Gastrocnemius medialis (tissue), 4 donors: Measurements from ENCODE around the gene KCND3. TPM values are rescaled to one million over a fixed set of nuclear protein-coding genes. Genes with fewer than 3 reads are reported as not detected.

Source experiments
- ATAC-seq, 2 donors: fragments of 150-250 bp; one replicate each; pipeline ENCODE4 v1.9.1; 2016
- DNase-seq, 2 donors: peaks; one replicate each; pipeline ENCODE4 v3.0.0-alpha.2; 2019
- H3K27ac ChIP-seq, 4 donors: fragments of 200-600 bp; sonication (generic); 1 replicate in 1 of 4; 2 replicates in 3 of 4; pipeline ENCODE4 v1.5.1; 2016 to 2018; ENCODE audit warnings: mild to moderate bottlenecking in 2 of 4, moderate library complexity in 1 of 4
- H3K27me3 ChIP-seq, 3 donors: fragments of 200-600 bp; sonication (generic) in 2 of 3; 1 replicate in 1 of 3; 2 replicates in 2 of 3; pipeline versions ENCODE4 v1.5.1 to v1.6.0; 2016 to 2019; ENCODE audit warnings: mild to moderate bottlenecking in 1 of 3, moderate library complexity in 1 of 3
- H3K36me3 ChIP-seq, 2 donors: fragments of 200-600 bp; sonication (generic) in 1 of 2; one replicate each; pipeline ENCODE4 v1.5.1; 2017 to 2018
- H3K4me1 ChIP-seq, 2 donors: fragments of 200-600 bp; sonication (generic) in 1 of 2; one replicate each; pipeline ENCODE4 v1.5.1; 2016 to 2017; ENCODE audit warnings: mild to moderate bottlenecking in 2 of 2
- H3K4me3 ChIP-seq, 4 donors: fragments of 200-600 bp; sonication (generic) in 3 of 4; 1 replicate in 1 of 4; 2 replicates in 3 of 4; pipeline ENCODE4 v1.5.1; 2016 to 2019; ENCODE audit warnings: mild to moderate bottlenecking in 2 of 4
- H3K9me3 ChIP-seq, 3 donors: fragments of 200-600 bp; sonication (generic) in 2 of 3; 1 replicate in 1 of 3; 2 replicates in 2 of 3; pipeline ENCODE4 v1.5.1; 2016 to 2019
- CTCF ChIP-seq, 5 experiments: fragments of 450-650 bp in 3 of 5; fragments of 200-600 bp in 2 of 5; sonication (generic) in 2 of 5; IDR thresholded peaks in 4 of 5; conservative IDR thresholded peaks in 1 of 5; 1 replicate in 4 of 5; 2 replicates in 1 of 5; pipeline ENCODE4 v1.5.1; 2016 to 2019; ENCODE audit warnings: antibody characterized with exemption in 5 of 5, mild to moderate bottlenecking in 3 of 5, moderate library complexity in 3 of 5
- POLR2A ChIP-seq, 2 donors: fragments of 450-650 bp; IDR thresholded peaks; one replicate each; pipeline ENCODE4 v1.6.1; 2017; ENCODE audit warnings: antibody characterized with exemption in 2 of 2, mild to moderate bottlenecking in 2 of 2, moderate library complexity in 2 of 2
- in situ Hi-C, 4 donors: fragments of 200-750 bp; cut with MboI; loops; one replicate each; pipeline versions ENCODE4 v1.15.0 to v1.8.0; 2017; ENCODE audit warnings: low sequenced_read_pairs in 4 of 4
- intact Hi-C: fragments of 100-400 bp; cut with DNase I; formaldehyde crosslinking; loops from one replicate; pipeline ENCODE4 v1.15.1; 2023; ENCODE audit warnings: low total_unique reads
- total RNA-seq, 4 donors: library from RNA; depleted of rRNA; stranded (reverse); fragments of >200 nt; gene quantifications; one replicate each; pipeline versions ENCODE4 v1.1.0 to v1.2.3, GENCODE V29; 2016

The KCND3 gene
- total RNA-seq, 4 donors from 2014 or later: 1.2 to 2.6 (median 1.5) TPM

- H3K9me3 ChIP-seq: no peaks in the 10 kb centered on the region
- no peak overlapping the region for H3K4me3 ChIP-seq
- H3K27ac ChIP-seq: peak overlapping the region; percentile 30 to 67 (median 60)
- in situ Hi-C loops: no loop called here
- no peaks in the 10 kb centered on the region for H3K27me3 ChIP-seq
- ATAC-seq: peak; percentile 71 to 78
- peaks cover 43 to 60% of the 10 kb centered on the region in 2 donors for H3K4me1 ChIP-seq
- H3K36me3 ChIP-seq: no peaks in the 10 kb centered on the region
- DNase-seq: peak; percentile 38 to 67
- TF ChIP-seq POLR2A (IDR thresholded peaks at IDR 0.05) (no peak), CTCF (IDR thresholded peaks at IDR 0.05 in 4 of 5, conservative IDR thresholded peaks at IDR 0.05 in 1 of 5) (no peak)
- intact Hi-C loops: no loop called here
Observed at GRCh38 chr1:111952125-111952657, 37.3 kb downstream of the KCND3 start.

- in situ Hi-C loops (no loop called here), intact Hi-C loops (loop anchor here (1.0 to 2.0 kb wide), 2 partner anchors 28 to 41 kb away; partner anchors contain the start of gene KCND3)
- no peaks in the 10 kb centered on the region for H3K27me3 ChIP-seq
- TF ChIP-seq CTCF (IDR thresholded peaks at IDR 0.05 in 4 of 5, conservative IDR thresholded peaks at IDR 0.05 in 1 of 5): no peak
- no peak for TF ChIP-seq POLR2A (IDR thresholded peaks at IDR 0.05)
- DNase-seq (peak; percentile 90), ATAC-seq (peak; percentile 83 to 97)
- H3K9me3 ChIP-seq: no peaks in the 10 kb centered on the region
- H3K27ac ChIP-seq: peak overlapping the region; percentile 84 to 92 (median 90)
- peak overlapping the region in 2 of 4 donors; percentile 16 to 25 for H3K4me3 ChIP-seq
- no peaks in the 10 kb centered on the region for H3K36me3 ChIP-seq
- peaks cover 47 to 59% of the 10 kb centered on the region in 2 donors for H3K4me1 ChIP-seq
Observed at GRCh38 chr1:111948209-111949171, 41.0 kb downstream of the KCND3 start.

GRCh38 chr1:111943846-111944749, 45.4 kb downstream of the KCND3 start:
- peaks cover 30 to 35% of the 10 kb centered on the region in 2 donors for H3K4me1 ChIP-seq
- TF ChIP-seq CTCF (IDR thresholded peaks at IDR 0.05 in 4 of 5, conservative IDR thresholded peaks at IDR 0.05 in 1 of 5) (no peak), POLR2A (IDR thresholded peaks at IDR 0.05) (no peak)
- no peak overlapping the region for H3K4me3 ChIP-seq
- H3K27ac ChIP-seq: peak overlapping the region; percentile 36 to 60 (median 53)
- no peaks in the 10 kb centered on the region for H3K36me3 ChIP-seq
- in situ Hi-C loops (no loop called here), intact Hi-C loops (no loop called here)
- DNase-seq (peak in 1 of 2 donors; percentile 66), ATAC-seq (peak in 1 of 2 donors; percentile 65)
- no peaks in the 10 kb centered on the region for H3K27me3 ChIP-seq
- H3K9me3 ChIP-seq: no peaks in the 10 kb centered on the region

GRCh38 chr1:111943066-111943465, 46.4 kb downstream of the KCND3 start:
- ATAC-seq: no peak
- no peak overlapping the region for H3K27ac ChIP-seq
- intact Hi-C loops (no loop called here), in situ Hi-C loops (no loop called here)
- no peak for DNase-seq
- no peaks in the 10 kb centered on the region for H3K27me3 ChIP-seq
- no peaks in the 10 kb centered on the region for H3K36me3 ChIP-seq
- no peaks in the 10 kb centered on the region for H3K9me3 ChIP-seq
- H3K4me1 ChIP-seq: peaks cover 21 to 25% of the 10 kb centered on the region in 2 donors
- H3K4me3 ChIP-seq: no peak overlapping the region
- no peak for TF ChIP-seq POLR2A (IDR thresholded peaks at IDR 0.05)
- TF ChIP-seq CTCF (IDR thresholded peaks at IDR 0.05 in 4 of 5, conservative IDR thresholded peaks at IDR 0.05 in 1 of 5): no peak
